Left lobe of liver (tissue), 2 donors: ENCODE results near the gene PLIN4. TPM values are rescaled to one million over a fixed set of nuclear protein-coding genes. Genes with fewer than 3 reads are reported as not detected.
"Not testable (repeated sequence)": the region's sequence is repeated elsewhere in the genome, so short reads cannot be mapped to it uniquely, and the experiment has no call there.

Source experiments
- ATAC-seq: fragments of 200-7000 bp; cut with Tn5 transposase; one replicate; pipeline ENCODE4 v1.9.1; 2020; ENCODE audit warnings: mild to moderate bottlenecking, moderate library complexity
- DNase-seq: peaks from one replicate; pipeline ENCODE4 v3.0.0-alpha.2; 2020; ENCODE audit warnings: low spot score
- total RNA-seq: library from RNA; stranded (reverse); gene quantifications from one replicate; pipeline ENCODE4 v1.2.1, GENCODE V29; 2021
- donor health status: DM: no; HTN: no; CAD: no; lungs with moderate emphysema.
- donor health status: DM: no; HTN: yes; CAD: no.

PLIN4 gene
- total RNA-seq, 1 donor from 2014 or later = 36.8 TPM

DNA sequence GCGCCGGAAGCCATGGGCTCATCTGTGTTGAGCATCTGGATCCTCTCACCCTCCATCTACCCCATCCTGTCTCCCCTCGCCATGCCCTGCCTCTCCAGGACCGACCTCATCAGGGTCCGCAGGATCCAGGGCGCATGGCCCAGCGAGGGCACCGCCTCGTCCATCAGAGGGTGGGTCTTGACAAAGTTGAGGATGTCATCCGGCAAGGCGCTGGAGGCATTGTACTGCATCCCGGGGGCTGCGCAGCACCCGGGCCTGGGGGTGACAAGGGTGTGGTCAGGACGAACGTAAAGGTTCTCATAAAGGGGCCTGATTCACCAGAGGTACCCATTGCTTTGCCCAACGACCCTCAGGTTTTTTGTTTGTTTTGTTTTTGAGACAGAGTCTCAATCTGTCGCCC, 31.7 kb upstream of the PLIN4 start:
- DNase-seq = no peak
- no peak for ATAC-seq

DNA sequence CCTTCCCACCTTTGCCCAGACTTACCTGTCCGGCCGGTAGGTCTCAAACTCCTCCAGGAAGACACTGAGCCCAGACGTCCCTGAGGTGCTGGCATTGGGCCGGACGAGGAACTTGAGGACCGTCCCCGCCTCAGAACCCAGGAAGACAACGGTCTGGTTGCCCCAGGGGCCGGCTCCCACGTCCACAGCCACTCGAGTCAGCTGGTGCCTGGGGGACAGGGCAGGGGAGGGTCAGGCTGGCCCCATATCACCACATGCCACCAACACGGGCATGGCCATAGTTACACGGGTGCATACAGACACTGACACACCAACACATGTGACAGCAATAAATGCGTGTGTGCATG, 29.9 kb upstream of the PLIN4 start:
- DNase-seq = no peak
- no peak for ATAC-seq

DNA sequence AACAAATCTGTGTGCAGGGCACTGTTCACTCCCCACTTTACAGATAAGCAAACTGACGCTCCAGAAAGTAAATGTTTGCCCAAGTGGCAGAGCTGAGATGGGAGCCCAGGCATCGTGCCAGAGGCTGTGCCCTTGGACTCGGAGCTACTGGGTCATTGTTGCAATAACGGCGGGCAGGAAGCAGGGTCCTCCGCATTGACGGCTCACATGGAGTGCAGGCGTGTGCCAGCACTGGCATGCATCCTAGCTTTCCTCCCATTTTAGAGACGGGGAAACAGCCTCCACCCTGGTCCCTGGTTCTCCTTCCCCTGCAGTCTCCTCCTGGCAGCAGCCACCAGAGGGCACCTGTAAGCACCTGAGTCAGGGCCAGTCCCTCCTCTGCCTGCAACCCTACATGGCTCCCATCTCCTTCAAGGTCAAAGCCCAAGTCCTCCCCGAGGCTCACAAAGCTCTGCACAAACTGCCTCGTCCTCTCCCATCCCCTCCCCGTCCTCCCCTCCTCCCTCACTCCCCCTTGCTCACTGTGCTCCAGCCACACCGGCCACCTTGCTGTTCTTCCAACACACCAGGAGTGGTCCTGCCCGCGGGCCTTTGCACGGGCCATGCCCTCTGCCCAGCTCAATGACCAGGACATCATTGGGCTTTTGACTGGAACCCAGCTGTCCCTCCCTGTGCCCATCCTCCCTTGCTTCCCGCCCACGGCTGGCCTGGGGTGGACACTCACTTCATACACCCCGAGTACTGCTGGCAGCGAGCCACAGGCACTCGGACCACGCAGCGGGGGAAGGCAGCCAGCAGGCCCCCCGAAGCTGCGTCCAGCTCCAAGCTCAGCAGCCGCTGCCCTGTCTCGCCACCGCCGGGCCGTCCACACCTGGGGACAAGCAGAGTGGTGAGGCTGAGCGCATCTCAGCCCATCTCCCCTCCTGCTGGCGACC, 29.3 kb upstream of the PLIN4 start:
- DNase-seq (peak; percentile 93), ATAC-seq (peak; percentile 85)

DNA sequence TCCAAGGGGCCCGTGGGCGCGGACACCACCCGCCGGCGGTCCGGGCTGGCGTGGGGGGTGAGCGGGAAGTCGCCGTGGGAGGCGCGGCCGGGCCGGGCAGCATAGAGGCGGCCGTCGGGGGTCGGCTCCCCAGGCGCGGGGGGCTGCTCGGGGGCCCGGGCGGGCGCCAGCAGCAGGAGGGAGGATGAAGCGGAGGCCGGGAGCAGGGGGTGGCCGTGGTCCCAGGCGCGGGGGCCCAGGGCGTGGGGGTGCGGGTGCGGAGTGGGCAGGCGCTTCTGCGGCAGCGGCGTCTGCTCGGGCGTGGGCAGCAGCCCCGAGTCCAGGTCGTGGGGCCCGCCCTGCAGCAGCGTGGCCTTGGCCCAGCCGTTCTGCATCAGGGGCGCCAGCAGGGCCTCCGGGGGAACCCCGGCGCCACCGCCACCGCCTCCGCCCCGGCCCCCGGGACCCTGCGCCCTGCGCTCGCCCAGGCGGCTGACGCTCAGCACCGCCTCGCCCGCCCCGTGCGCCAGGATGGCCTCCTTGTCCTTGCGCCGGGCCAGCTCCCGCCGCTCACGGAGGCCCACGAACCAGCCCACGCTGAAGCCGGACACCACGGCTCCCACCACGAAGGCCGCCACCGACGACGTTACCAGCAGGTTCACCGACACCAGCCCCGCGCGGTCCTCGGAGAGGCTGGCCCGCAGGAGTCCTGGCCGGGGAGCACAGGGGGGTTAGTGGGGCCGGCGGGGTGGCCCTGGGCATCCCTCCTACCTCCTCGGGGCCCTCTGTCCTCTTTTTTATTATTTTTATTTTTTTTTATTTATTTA, 25.8 kb upstream of the PLIN4 start:
- DNase-seq (no peak), ATAC-seq (no peak)

DNA sequence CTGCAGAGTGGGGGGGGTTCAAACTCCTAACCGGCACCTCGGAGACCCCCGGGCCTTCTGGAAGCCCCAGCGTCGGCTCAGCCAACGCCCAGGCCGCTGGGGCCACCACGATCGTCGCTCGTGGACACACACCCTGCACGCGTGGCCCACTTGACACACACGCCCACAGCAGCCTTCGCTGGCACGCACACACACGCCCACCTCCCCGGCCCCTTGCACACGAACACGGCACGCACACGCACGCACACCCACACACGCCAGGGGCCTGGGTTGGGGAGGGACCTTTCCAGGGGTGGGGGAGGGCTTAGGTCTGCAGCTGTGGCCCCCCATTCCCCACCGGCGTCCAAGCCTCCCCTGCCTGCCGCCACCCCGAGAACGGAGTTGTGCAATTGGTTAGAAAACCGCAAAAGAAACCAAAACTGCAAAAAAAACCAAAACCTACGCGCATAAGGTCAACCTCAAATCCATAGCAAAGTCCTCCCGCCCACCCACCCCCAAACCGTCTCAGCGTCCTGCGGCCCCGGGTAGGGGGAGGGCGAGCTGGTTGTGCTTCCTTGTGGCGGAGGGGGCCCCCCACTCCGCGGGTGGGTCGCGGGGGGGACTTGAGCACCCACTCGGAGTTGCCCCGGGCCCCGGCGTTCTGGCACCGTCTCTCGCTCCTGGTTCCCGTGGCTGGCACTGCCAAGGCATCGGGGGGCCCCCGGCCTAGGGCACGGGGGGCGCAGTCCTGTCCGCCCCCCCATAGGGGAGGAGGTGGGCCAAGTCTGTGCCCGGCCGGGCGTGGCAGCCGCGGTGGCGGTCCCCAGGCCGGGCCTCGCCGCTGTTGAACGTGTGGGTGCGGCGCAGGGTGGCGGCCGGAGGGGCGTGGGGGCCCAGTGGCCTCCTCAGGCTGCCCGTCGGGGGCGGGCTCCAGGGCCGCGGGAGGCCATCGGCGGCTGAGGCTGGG, 24.9 kb upstream of the PLIN4 start:
- no peak for ATAC-seq
- no peak for DNase-seq

DNA sequence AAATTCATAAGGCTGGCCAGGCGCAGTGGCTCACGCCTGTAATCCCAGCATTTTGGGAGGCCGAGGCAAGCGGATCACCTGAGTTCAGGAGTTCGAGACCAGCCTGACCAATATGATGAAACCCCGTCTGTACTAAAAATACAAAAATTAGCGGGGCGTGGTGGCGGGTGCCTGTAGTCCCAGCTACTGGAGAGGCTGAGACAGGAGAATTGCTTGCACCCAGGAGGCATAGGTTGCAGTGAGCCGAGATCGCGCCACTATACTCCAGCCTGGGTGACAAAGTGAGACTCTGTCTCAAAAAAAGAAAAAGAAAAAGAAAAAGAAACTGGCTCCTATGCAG, 23.5 kb upstream of the PLIN4 start:
- not testable (repeated sequence) for DNase-seq, ATAC-seq

DNA sequence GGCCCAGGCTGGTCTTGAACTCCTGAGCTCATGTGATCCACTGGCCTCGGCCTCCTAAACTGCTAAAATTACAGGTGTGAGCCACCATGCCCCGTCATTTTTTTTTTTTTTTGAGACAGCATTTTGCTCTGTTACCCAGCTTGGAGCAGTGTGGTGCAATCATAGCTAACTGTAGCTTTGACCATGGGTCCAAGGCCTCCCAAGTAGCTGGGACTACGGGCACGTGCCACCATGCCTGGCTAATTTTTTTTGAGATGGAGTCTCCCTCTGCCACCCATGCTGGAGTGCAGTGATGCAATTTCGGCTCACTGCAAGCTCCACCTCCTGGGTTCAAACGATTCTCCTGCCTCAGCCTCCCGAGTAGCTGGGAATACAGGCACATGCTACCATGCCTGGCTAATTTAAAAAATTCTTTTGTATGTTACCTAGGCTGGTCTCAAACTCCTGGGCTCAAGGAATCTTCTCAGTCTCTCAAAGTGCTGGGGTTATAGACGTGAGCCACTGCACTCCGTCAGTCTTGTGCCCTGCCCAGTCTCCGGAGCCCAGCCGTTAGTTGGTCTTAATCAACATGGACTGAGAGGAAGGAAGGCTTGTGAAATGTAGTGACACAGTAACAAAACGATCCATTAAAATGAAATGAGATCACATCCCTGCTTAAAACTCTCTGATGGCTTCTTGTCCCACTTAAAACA, 23.0 kb upstream of the PLIN4 start:
- DNase-seq = no peak
- no peak for ATAC-seq

DNA sequence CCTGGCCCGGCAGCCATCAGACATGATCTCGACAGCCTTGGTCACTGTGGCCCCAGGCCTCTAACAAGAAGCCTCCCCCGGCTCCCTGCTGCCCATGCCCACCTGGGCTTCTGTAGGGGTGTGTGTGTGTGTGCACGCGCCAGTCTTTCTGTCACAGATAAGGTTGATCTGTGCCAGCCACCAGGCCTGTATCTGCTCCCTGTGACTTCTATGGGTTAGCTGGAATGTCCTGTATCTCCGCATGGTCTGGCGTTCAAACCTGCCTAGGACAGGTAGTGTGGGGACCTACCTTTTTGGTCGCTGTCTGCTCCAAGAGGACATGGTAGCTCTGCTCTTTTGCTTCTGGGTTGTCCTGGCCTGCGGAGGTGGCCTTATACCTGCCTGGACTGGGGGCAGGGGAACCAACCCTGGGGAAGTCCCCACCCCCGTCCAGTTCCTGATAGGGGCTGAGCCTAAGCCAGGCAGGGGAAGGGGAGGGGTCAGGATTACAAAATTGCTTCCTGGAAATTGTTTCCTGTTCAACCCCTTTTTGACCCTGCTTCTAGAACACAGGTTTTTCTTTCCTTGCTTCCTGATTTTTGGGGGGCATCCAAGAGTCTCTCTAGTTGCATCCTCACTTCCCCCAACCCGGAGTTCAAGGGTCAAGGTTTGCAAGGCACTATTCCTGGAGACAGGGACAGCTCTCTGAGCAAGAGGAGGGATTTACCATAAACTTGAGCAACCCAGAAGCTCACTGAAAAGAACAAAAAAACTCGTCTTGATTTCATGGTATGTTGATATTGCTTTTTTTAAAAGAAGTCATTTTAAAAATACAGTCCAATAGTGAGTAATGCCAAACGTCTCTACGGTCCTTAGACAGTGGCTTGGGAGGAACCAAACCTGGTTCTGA, 21.7 kb upstream of the PLIN4 start, which contains the start of gene LRG1:
Gene LRG1, minus strand, starts transcription at position 344 of the 889 bp plus-strand sequence. Its CDS starts 23 bp downstream, at position 321.
- ATAC-seq (peak; percentile 69), DNase-seq (peak; percentile 96)

DNA sequence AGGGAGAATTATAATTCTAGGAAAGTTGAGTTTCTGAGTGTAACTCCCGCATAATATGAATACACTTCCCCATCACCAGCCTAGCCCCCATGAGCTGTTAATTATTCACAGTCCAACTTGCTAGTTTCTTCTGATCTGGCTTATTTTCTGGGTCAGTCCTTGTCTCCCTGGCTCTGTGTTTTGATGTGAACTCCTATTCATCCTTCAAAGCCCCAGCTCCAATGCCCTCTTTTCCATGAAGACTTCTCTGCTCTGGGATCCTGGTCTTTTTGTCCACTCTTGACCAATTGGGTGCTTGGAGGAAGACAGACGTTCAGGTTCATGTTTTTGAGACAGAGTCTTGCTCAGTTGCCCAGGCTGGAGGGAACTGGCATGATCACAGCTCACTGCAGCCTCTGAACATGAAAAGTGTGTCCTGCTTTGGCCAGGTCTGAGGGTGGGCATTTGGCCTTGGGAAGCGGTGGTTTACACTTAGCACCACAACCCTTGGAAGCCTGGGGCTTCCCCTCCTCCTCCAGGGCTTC, 20.9 kb upstream of the PLIN4 start:
- no peak for ATAC-seq
- DNase-seq = no peak

DNA sequence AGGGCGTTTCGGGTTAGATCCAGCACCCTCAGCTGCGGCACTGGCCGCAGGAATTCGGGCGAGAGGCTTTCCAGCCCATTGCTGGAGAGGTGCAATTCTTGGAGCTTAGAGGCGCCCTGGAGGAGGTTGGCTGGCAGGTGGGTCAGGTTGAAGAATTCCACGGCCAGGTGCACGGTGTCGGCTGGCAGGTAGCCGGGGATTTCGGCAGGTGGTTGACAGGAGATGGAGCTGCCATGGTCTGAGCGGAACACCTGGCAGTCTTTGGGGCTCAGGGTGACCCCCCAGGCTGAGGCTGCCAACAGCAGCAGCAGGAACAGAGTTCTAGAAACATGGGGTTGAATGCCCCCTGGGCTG, 20.3 kb upstream of the PLIN4 start:
- ATAC-seq = no peak

DNA sequence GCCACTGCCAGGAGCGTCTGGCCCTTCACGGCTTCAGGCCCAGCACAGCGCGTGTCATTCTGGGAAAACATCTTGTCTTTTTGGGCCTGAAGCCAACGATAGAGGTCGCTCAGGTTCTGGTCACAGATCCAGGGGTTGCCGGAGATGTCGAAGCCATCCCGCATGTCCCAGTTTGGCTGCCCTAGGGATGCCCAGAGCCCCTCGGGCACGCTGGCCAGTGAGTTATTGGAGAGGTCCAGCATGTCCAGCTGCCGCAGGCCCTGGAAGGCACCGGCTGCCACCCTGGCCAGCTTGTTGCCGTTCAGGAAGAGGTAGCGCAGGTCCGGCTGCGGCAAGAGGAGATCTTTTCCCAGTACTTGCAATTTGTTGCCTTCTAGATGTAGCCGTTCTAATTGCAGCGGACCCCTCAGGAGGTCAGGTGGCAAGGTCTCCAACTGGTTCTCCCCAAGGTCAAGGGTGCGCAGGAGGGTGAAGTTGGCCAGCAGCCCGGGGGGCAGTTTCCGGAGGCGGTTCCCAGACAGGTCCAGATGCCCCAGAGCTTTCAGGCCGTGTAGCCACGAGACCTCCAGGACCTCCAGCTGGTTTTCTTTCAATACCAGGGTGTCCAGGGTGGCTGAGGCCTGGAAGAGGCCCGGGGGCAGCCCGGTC, 19.8 kb upstream of the PLIN4 start:
- DNase-seq = peak; percentile 76
- peak; percentile 4 for ATAC-seq

More for the DNA sequence above, 20.3 kb upstream of the PLIN4 start:
- DNase-seq = no peak

DNA sequence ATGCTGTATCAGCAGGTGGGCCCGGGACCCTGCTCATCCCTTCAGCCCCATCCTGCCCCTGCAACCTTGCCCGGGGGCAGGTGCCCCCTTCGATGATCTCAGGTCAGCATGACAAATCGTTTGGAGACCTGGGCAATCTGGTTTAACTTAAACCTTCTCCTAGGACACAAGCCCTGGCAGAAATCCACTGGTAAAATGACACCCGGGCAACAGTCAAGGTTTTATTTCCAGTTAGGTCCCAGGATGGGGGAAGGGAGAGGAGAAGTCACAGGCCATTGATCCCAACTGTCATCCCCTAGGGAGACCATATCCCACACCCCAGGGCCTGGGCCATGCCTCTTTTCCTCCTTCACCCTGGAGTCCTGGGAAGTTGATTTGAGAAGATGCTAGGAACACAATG, 18.5 kb upstream of the PLIN4 start:
- peak; percentile 77 for DNase-seq
- ATAC-seq = peak; percentile 7

DNA sequence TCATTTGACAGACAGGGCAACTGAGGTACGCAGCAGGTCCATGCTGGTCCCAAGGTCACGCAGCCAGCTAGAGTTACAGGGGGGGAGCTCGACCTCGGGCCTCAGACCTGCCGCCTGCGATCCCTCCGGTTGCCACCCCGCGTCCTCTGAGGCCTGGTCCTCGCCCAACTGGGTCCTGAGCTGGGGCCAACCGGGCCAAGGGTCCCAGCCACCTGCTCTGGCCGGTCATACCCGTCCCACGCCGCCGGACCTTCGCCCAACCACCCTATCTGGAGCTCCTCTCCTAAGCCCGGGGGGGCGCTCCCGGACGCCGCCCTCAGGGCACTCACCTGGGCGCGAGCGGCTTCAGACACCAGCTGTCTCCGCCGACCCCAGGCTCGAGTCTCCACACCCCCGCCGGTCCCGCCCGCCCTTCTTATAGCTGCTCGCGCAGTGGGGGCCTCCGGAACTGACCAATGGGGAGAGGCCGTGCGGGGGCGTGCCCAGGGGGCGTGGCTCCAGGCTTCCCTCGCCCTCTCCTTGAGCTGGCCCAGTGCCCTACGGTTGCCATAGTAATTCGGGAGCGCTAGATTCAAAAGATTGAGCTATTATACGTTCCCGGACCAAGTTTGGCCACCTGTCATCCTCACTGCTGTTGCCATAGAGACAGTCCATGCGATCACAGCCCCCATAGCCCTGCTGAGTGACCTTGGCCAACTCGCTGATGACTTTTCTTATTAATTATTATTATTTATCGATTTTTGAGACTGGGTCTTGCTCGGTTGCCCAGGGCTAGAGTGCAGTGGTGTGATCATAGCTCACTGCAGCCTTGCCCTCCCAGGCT, 16.8 kb upstream of the PLIN4 start, which contains the start of gene PLIN5:
Gene PLIN5, minus strand, starts transcription at position 389 of the 823 bp plus-strand sequence. CDS start 1,150 bp downstream, outside the sequence.
- peak; percentile 67 for ATAC-seq
- peak; percentile 98 for DNase-seq

DNA sequence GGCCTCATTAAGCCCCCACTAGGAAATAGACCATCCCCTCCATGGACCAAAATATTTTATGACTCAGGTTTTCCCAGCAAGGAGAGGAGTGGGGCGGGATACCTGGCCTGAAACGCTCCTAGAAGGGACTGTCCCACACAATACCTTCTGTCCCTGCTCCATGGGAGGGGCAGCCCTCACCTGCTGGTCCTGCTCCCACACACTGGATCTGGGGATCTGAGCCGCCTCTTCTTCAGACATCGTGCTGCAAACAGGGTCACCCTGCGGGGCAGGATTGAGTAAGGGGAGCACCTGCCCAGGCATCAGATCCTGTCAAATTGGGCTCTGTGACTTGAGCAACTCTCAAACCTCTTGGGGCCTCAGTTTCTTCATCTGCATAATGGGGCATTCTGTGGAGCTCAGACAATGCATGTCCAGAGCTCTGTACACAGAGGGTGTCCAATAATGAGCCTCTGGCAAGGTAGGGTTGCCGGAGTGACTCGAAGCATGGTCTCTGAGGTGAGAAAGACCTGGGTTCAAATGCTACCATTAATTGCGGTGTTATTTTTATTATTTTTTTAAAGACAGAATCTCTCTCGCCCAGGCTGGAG, 15.6 kb upstream of the PLIN4 start:
- ATAC-seq (no peak), DNase-seq (no peak)

DNA sequence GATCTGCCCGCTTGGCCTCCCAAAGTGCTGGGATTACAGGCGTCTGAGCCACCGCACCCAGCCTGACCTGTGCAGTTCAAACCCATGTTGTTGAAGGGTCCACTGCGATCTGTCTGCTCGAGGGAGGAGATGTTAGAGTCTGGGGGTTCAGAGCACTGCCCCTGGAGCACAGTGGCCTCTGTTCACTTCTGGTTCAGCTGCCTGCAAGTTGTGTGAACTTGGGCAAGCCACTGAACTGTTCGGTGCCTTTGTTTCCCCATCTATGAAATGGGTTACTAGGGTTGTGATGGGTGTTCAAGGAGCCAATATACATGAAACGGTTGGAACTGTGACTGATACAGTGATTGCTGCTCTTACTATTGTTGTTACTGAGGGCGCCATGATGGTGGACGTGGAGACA, 15.0 kb upstream of the PLIN4 start:
- ATAC-seq (no peak), DNase-seq (no peak)

DNA sequence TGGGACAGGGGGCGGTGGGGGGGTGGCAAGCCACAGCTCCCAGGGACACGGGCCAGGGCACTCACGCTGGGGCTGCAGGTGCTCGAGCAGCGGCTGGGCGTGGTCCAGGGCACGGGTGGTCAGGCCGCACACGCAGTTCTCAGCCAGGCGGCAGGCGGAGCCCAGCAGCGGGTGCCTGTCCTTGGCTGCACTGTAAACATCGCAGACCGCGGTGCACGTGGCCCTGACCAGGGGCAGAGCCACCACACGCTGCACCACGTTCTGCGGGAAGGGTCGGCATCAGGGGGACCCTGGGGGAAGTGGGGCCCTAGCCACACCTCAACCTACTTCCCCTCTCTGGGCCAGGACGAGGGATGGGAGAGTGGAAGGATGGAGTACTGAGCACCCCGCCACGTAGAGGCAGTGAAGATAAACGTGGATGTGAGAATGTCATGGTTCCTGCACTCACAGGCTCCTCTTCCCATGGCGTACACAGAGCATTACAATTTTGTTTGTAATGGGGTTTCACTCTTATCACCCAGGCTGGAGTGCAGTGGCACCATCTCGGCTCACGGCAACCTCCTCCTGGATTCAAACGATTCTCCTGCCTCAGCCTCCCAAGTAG, 13.4 kb upstream of the PLIN4 start:
- DNase-seq = peak; percentile 78
- ATAC-seq = peak; percentile 49
